ENCODE data around the gene USP47. TPM values are rescaled to one million over a fixed set of nuclear protein-coding genes. Genes with fewer than 3 reads are reported as not detected.

Gene USP47
- total RNA-seq, 1 experiment from 2014 or later, result 98.7 TPM

DNA sequence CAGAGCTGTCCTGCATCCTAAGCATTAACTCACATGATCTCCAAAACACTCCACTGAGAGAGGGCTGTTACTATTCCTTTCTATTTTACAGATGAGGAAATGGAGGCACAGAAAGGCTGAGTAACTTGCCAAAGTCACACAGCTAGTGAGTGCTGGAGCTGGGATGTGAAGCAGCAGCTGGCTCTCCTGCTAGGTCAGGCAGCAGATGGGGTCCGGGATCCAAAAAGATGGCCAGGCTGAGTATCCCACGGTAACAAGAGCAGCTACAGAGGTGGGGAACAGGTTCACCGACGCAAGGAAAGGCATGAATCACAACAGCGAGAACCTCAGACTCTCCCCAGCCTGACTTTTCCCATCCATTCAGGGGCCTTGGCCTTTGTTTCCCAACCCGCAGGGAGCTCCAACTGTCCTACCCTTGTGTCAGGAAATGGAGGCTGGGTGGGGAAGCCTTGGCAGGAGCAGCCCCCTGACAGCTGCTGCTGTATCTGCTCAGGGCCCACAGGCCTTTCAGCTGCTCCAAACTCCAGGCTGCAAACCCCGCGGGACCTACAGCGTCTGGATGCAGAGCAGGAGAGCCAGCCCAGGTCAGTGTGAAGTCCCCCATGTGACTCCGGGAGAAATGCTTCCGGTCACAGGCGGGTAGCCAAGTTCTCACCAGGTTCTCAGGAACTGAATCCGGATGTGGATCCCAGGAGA lies 137.2 kb downstream of the USP47 start:
- Histone ChIP-seq H3K4me3 (peak overlapping the region; percentile 17), H3K4me1 (peaks cover 53% of the 10 kb centered on the region), H3K36me3 (no peaks in the 10 kb centered on the region), H3K27me3 (no peaks in the 10 kb centered on the region), H3K27ac (peak overlapping the region; percentile 85), H3K9me3 (replicated peaks) (no peaks in the 10 kb centered on the region)
- DNase-seq, result peak; percentile 98

DNA sequence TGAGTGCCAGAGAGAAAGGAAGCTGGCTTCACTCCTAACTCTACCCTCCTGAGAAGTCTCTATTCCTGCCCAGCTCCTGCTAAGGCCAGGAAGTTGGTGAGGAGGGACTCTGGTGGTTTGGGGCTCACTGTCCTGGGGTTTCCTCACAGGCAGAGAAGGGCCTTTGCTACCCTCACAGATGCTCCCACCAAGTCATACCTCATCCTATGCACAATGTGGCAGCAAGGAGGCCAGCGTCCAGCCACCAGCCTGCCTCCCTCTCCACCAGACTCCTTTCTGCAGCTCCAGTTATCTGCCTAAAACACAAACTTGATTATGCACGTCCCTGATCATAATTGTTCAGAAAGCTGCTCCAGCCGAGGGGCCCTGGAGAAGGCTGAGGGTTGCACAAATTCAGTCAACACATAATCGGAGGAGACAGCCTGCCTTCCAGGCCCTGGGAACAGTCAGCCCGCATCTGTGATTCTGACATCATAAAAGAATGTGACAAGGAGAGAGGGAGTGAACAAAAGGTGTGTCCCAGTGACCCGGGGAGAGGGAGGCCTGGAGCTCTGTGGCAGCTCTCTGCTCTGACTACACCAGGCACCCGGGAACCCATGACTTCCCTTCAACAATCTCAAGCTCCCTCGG lies 137.8 kb downstream of the USP47 start:
- peak; percentile 60 to 62 for DNase-seq
- Histone ChIP-seq H3K4me1 (peaks cover 53% of the 10 kb centered on the region), H3K36me3 (no peaks in the 10 kb centered on the region), H3K27ac (peak overlapping the region; percentile 85), H3K27me3 (no peaks in the 10 kb centered on the region), H3K4me3 (peak overlapping the region; percentile 17), H3K9me3 (replicated peaks) (no peaks in the 10 kb centered on the region)

DNA sequence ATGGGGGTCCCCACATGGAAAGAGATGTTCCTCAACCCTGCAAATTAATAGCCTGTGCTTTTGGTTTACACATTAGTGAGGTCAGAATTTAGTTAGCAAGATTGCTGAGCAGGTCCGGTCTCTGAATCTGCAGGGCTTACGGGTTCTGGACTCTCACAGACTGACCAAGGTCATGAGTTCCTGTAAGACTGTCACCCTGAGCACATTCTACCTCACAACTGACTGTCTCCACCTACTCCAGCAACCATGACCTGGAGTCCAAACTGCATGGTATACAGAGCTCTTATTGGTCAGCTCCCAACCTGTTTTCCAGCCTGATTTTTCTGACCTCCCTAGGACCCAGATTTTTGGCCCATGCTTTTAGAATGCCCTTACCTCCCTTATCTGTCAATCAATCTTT lies 138.4 kb downstream of the USP47 start:
- no peak overlapping the region for H3K4me3 ChIP-seq
- no peaks in the 10 kb centered on the region for H3K9me3 ChIP-seq (replicated peaks)
- peak overlapping the region; percentile 85 for H3K27ac ChIP-seq
- H3K4me1 ChIP-seq, result peaks cover 49% of the 10 kb centered on the region
- no peaks in the 10 kb centered on the region for H3K36me3 ChIP-seq
- H3K27me3 ChIP-seq, result no peaks in the 10 kb centered on the region
- DNase-seq, result no peak

- H3K27me3 ChIP-seq, result no peaks in the 10 kb centered on the region
- peaks cover 45% of the 10 kb centered on the region for H3K4me1 ChIP-seq
- H3K4me3 ChIP-seq, result no peak overlapping the region
- H3K36me3 ChIP-seq, result no peaks in the 10 kb centered on the region
- DNase-seq, result no peak
- no peak overlapping the region for H3K27ac ChIP-seq
- no peaks in the 10 kb centered on the region for H3K9me3 ChIP-seq (replicated peaks)
These were observed 139.1 kb downstream of the USP47 start for GRCh38 chr11:11980841-11981308.

- peaks cover 40% of the 10 kb centered on the region for H3K4me1 ChIP-seq
- H3K36me3 ChIP-seq, result no peaks in the 10 kb centered on the region
- no peak overlapping the region for H3K27ac ChIP-seq
These were observed 139.6 kb downstream of the USP47 start for GRCh38 chr11:11981364-11981763.

DNA sequence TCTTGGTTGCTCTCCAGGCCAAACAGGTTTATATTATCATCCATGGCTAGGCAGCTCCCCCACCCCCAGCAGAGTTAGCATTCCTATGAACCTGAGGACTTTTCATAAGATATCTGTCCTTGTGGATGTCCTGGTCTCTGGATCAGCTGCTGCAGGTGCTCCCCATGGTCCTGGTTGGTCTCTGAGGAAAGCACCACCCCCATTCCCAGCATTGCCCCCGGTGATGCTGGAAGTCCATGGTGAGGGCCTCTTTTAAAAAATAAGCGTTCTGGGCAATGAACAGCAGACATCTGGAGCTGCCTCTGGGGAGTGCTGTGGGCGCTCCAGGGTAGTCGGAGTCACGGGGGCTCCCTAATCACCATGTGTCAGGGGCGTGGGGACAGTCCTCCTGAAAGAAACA lies 140.1 kb downstream of the USP47 start:
- Histone ChIP-seq H3K4me1 (peaks cover 35% of the 10 kb centered on the region), H3K36me3 (no peaks in the 10 kb centered on the region), H3K9me3 (replicated peaks) (no peaks in the 10 kb centered on the region), H3K27me3 (no peaks in the 10 kb centered on the region), H3K27ac (no peak overlapping the region), H3K4me3 (no peak overlapping the region)
- no peak for DNase-seq

More at GRCh38 chr11:11981364-11981763, 139.6 kb downstream of the USP47 start:
- Histone ChIP-seq H3K4me3 (no peak overlapping the region), H3K27me3 (no peaks in the 10 kb centered on the region), H3K9me3 (replicated peaks) (no peaks in the 10 kb centered on the region)
- no peak for DNase-seq

DNA sequence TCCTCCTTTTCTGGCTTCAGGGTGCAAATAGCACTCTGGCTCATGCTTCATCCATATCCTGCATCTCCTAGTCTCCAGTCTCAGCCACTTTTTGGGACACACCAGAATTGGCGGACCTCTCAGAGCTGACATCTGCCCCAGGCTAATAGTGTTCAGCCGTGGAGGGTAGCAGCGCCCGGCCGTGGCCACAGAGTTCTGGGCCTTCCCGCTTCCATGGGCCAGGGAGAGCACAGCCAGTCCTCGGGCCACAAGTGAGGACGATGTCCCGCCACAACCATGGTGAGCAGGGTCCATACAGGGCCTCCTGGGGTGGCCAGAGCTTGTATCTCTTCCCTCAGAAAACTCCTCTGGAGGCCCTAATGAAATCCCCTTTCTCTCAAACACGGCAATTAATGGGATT lies 140.7 kb downstream of the USP47 start:
- Histone ChIP-seq H3K27me3 (no peaks in the 10 kb centered on the region), H3K4me1 (peaks cover 29% of the 10 kb centered on the region), H3K36me3 (no peaks in the 10 kb centered on the region), H3K9me3 (replicated peaks) (no peaks in the 10 kb centered on the region), H3K4me3 (no peak overlapping the region), H3K27ac (no peak overlapping the region)
- DNase-seq, result no peak

DNA sequence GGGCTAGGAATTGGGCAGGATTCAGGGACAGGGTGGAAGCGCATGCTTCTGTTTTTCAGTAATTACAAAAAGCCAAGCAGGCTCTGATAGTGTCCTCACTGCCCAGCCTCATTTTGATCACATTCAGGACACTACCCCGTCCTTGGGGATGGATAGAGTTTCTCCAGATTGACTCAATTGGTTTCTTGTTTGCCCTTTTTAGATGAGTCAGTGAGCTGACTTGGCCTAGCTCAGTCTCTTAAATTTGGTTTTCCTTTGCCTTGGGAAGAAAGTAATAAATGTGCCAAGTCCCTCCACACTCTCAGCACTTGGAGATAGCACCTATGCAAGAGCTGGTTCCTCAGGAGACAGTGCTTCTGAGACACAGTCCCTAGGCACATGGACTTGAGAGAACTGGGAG lies 141.2 kb downstream of the USP47 start:
- Histone ChIP-seq H3K4me3 (no peak overlapping the region), H3K36me3 (no peaks in the 10 kb centered on the region; the same call in 1 of the 2 replicates), H3K27ac (no peak overlapping the region), H3K9me3 (replicated peaks) (no peaks in the 10 kb centered on the region), H3K4me1 (peaks cover 24% of the 10 kb centered on the region), H3K27me3 (no peaks in the 10 kb centered on the region)
- no peak for DNase-seq

GRCh38 chr11:11983427-11983826 lies 141.7 kb downstream of the USP47 start:
- DNase-seq, result no peak
- Histone ChIP-seq H3K36me3 (no peaks in the 10 kb centered on the region; the same call in 1 of the 2 replicates), H3K9me3 (replicated peaks) (no peaks in the 10 kb centered on the region), H3K27ac (no peak overlapping the region), H3K4me1 (peaks cover 19% of the 10 kb centered on the region), H3K27me3 (no peaks in the 10 kb centered on the region), H3K4me3 (no peak overlapping the region)

GRCh38 chr11:11984563-11984962 lies 142.8 kb downstream of the USP47 start:
- Histone ChIP-seq H3K27me3 (no peaks in the 10 kb centered on the region), H3K36me3 (no peaks in the 10 kb centered on the region; the same call in 1 of the 2 replicates), H3K9me3 (replicated peaks) (no peaks in the 10 kb centered on the region), H3K27ac (no peak overlapping the region), H3K4me3 (no peak overlapping the region), H3K4me1 (peaks cover 10% of the 10 kb centered on the region)
- no peak for DNase-seq

DNA sequence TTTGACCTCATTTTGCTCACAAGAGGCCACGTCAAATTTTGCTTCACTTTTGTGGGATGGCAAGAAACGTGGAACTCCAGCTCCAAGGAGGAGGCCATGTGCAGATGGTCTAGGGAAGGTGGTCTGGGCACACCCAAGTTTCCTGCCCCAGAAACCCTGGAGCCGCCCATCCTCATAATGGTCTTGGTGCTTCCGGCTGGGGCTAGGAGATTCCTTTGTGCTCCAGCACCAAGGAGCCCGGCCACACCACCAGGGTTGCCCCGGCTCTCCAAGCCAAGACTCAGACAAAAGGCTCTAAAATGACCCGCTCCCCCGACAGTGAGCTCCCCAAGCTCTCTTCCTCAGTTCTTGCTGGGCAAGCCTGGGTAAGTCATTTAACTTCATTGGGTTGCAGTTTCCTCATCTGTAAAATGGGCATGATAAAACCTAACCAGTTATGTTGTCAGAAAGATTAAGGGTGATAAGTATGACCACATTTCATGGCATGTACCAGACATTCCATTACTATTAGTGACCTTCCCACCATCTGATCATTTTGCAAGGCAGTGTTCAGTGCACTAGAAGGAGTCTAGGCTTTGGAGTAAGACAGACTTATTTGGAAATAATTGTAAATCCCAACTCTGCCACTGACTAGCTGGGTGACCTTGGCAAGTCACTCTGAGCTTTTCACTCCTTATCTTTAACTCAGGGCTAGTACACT lies 143.4 kb downstream of the USP47 start:
- peaks cover 4% of the 10 kb centered on the region; the same call in 1 of the 2 replicates for H3K4me1 ChIP-seq
- no peak overlapping the region for H3K27ac ChIP-seq
- no peaks in the 10 kb centered on the region; the same call in 1 of the 2 replicates for H3K36me3 ChIP-seq
- H3K27me3 ChIP-seq, result no peaks in the 10 kb centered on the region
- DNase-seq, result no peak
- no peaks in the 10 kb centered on the region for H3K9me3 ChIP-seq (replicated peaks)
- H3K4me3 ChIP-seq, result no peak overlapping the region

DNA sequence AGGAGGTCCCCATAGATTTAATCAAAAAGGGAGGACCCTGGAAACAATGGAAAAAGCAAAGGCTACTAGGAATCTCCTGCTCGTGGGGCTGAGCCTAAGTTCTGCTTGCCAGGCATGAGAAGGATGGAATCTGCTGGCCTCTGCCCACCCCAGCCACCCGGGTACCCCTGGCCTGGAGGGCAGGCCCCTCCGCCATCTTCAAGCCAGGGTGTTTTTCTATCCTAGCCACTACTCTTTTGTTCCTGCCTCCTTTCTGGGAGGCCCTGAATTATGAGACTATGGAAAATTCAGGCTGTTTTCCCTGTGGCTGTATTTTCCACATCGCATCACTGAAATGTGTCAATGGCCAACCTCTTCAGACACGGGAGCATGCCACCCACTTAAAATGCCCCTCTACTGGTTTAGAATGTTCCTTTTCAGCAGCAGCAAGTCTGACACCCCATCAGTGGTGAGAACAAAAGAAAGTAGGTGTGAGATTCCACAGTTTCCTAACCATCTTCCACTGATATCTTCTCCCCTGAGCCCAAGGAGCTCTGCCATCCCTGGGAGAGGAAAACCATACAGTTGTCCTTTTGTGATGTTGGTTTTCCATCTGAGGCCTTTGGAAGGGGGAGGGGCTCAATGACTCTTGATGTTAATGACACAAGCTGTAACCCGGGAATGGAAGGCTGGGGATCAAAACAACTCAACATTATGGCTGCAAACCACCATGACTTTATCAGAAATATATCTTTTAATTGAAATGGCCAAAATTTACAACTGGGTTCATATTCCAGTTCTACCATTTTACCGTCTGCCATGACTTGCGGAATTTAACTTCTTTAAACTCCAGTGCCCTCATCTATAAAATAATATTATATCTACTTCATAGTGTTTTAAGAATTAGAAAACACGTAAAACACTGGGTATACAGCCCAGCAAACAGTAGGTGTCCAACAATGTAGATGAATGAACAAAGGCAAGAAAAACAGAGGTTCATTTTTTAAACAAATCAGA lies 144.5 kb downstream of the USP47 start:
- H3K9me3 ChIP-seq (replicated peaks), result no peaks in the 10 kb centered on the region
- no peak for DNase-seq
- no peaks in the 10 kb centered on the region; the same call in 1 of the 2 replicates for H3K36me3 ChIP-seq
- no peaks in the 10 kb centered on the region; the same call in 1 of the 2 replicates for H3K4me1 ChIP-seq
- no peaks in the 10 kb centered on the region for H3K27me3 ChIP-seq
- H3K27ac ChIP-seq, result no peak overlapping the region
- no peak overlapping the region for H3K4me3 ChIP-seq

DNA sequence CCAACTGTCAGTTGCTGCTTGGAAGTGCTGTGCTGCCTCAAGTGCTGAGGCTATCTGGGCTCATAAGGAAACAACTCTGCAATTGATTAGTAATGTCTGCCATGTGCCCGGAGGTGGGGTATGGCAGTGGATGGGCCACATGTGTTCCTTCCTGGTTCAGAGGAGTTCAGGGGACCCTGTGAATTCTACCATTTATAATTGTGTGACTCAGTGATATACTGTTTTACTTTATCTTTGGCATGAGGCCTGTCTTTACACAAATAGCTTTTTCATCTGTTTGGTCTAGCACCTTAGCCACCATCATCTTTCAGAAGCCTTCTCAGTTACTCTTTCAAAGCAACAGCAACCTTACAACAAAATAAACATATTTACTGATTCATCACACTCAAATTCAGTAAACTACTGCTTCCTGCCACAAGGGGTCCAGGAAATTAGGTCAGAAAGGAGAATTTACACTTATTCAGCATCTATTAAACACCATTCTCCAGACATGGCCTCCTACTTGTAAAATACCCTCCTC lies 145.8 kb downstream of the USP47 start:
- Histone ChIP-seq H3K36me3 (no peaks in the 10 kb centered on the region; the same call in 1 of the 2 replicates), H3K27me3 (no peaks in the 10 kb centered on the region), H3K9me3 (replicated peaks) (no peaks in the 10 kb centered on the region), H3K27ac (no peak overlapping the region), H3K4me3 (no peak overlapping the region), H3K4me1 (no peaks in the 10 kb centered on the region; the same call in 1 of the 2 replicates)
- peak in 1 of 2 experiments; percentile 33 for DNase-seq
